Measurements from ENCODE around the gene CAB39.

Gene CAB39

DNA sequence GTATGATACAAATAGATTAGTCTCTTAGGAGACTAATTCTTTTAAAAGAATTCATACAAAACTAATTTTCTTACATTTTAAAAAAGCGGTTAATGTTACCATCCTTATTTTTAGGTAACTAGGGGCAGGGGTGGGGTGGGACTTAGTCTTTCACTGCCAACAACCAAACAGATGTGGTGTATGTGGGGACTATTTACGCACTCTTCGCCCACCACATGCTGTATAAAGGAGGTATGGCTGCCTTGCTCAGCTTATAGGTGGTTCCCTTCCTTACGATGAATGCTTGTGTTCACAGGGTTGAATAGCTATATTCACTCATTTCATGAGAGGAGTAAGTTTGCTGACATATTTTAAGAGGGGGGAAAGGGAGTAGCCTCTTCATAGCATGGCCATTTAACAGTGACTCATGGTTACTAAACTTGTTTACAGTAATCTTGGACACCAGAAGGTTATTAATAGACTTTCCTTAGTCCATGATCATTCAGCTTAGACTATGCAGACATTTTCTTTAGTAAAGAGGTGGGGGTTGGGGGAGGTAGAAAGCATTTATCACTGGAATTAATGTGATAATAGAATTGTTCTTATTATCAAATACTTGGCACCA lies 61.8 kb downstream of the CAB39 start:
- TF ChIP-seq, protein P1, sequence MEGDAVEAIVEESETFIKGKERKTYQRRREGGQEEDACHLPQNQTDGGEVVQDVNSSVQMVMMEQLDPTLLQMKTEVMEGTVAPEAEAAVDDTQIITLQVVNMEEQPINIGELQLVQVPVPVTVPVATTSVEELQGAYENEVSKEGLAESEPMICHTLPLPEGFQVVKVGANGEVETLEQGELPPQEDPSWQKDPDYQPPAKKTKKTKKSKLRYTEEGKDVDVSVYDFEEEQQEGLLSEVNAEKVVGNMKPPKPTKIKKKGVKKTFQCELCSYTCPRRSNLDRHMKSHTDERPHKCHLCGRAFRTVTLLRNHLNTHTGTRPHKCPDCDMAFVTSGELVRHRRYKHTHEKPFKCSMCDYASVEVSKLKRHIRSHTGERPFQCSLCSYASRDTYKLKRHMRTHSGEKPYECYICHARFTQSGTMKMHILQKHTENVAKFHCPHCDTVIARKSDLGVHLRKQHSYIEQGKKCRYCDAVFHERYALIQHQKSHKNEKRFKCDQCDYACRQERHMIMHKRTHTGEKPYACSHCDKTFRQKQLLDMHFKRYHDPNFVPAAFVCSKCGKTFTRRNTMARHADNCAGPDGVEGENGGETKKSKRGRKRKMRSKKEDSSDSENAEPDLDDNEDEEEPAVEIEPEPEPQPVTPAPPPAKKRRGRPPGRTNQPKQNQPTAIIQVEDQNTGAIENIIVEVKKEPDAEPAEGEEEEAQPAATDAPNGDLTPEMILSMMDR (IDR thresholded peaks at IDR 0.05; ENCODE audit: insufficient read depth, low read length, missing control alignments), result no peak
- DNase-seq (ENCODE audit: low read depth, low spot score), result peak; percentile 61
- H3K4me3 ChIP-seq (ENCODE audit: low read depth, low read length), result no peak overlapping the region
- CTCF ChIA-PET, result interaction anchor here (1.5 kb wide), 2 partner anchors 12 to 50 kb away, joined by 7 to 8 read pairs; no protein-coding TSS in a partner anchor
- POLR2A ChIA-PET, result interaction anchor here (0.7 kb wide), 1 partner anchor 20 kb away, joined by 3 read pairs; no protein-coding TSS in a partner anchor

GRCh38 chr2:230775737-230776136 lies 63.1 kb downstream of the CAB39 start:
- TF ChIP-seq, protein P1 (IDR thresholded peaks at IDR 0.05; ENCODE audit: insufficient read depth, low read length, missing control alignments), result no peak
- CTCF ChIA-PET, result interaction anchor here (1.4 kb wide), 1 partner anchor 23 kb away, joined by 7 read pairs; no protein-coding TSS in a partner anchor
- POLR2A ChIA-PET, result no interaction called here
- no peak overlapping the region for H3K4me3 ChIP-seq (ENCODE audit: low read depth, low read length)
- DNase-seq (ENCODE audit: low read depth, low spot score), result no peak

DNA sequence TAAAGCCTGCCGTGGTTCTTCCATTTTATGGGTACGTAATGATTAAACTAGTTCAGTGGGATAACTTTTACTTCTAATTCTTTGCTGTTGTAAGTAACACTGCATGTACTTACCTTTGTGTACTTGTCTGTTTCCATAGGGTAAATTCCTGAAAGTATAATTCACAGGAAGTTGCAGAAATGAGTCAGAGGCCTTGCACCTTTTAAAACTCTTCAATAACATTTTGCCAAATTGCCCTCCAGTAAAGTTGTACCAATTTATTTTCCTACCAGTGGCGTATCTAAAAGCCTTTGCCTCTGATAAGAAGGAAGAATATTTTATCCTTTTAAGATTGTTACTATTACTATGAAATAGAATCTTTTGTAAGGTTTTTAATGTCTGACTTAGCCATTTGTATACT lies 65.1 kb downstream of the CAB39 start:
- CTCF ChIA-PET, result interaction anchor here (1.1 to 1.2 kb wide), 2 partner anchors 11 to 15 kb away, joined by 3 read pairs; no protein-coding TSS in a partner anchor
- H3K4me3 ChIP-seq (ENCODE audit: low read depth, low read length), result no peak overlapping the region
- POLR2A ChIA-PET, result no interaction called here
- TF ChIP-seq, protein P1 (IDR thresholded peaks at IDR 0.05; ENCODE audit: insufficient read depth, low read length, missing control alignments), result no peak
- DNase-seq (ENCODE audit: low read depth, low spot score), result no peak

- ChIA-PET CTCF (interaction anchor here (1.1 to 1.2 kb wide), 2 partner anchors 11 to 16 kb away, joined by 3 read pairs; no protein-coding TSS in a partner anchor), POLR2A (no interaction called here)
- no peak for DNase-seq (ENCODE audit: low read depth, low spot score)
- no peak overlapping the region for H3K4me3 ChIP-seq (ENCODE audit: low read depth, low read length)
- TF ChIP-seq, protein P1 (IDR thresholded peaks at IDR 0.05; ENCODE audit: insufficient read depth, low read length, missing control alignments), result no peak
These were observed 65.9 kb downstream of the CAB39 start for GRCh38 chr2:230778350-230779063.

- TF ChIP-seq, protein P1 (IDR thresholded peaks at IDR 0.05; ENCODE audit: insufficient read depth, low read length, missing control alignments), result no peak
- CTCF ChIA-PET, result interaction anchor here (1.1 to 1.2 kb wide), 2 partner anchors 9 to 17 kb away, joined by 3 to 4 read pairs; no protein-coding TSS in a partner anchor
- DNase-seq (ENCODE audit: low read depth, low spot score), result no peak
- H3K4me3 ChIP-seq (ENCODE audit: low read depth, low read length), result no peak overlapping the region
- POLR2A ChIA-PET, result no interaction called here
These were observed 66.5 kb downstream of the CAB39 start for GRCh38 chr2:230779126-230779525.

GRCh38 chr2:230779607-230780006 lies 67.0 kb downstream of the CAB39 start:
- DNase-seq (ENCODE audit: low read depth, low spot score), result no peak
- ChIA-PET POLR2A (no interaction called here), CTCF (interaction anchor here (1.2 kb wide), 1 partner anchor 8 kb away, joined by 4 read pairs; no protein-coding TSS in a partner anchor)
- H3K4me3 ChIP-seq (ENCODE audit: low read depth, low read length), result no peak overlapping the region
- TF ChIP-seq, protein P1 (IDR thresholded peaks at IDR 0.05; ENCODE audit: insufficient read depth, low read length, missing control alignments), result no peak

Data from AG04449 (cell line).